NCI-H1694 (cell line): ENCODE results near the gene STARD6.
"Not testable (repeated sequence)": the region's sequence is repeated elsewhere in the genome, so short reads cannot be mapped to it uniquely, and the experiment has no call there.

Source experiments
- DNase-seq: peaks from one replicate; lab custom pipeline; 2025; lab: John Stamatoyannopoulos, UW

The STARD6 gene, protein sequence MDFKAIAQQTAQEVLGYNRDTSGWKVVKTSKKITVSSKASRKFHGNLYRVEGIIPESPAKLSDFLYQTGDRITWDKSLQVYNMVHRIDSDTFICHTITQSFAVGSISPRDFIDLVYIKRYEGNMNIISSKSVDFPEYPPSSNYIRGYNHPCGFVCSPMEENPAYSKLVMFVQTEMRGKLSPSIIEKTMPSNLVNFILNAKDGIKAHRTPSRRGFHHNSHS

DNA sequence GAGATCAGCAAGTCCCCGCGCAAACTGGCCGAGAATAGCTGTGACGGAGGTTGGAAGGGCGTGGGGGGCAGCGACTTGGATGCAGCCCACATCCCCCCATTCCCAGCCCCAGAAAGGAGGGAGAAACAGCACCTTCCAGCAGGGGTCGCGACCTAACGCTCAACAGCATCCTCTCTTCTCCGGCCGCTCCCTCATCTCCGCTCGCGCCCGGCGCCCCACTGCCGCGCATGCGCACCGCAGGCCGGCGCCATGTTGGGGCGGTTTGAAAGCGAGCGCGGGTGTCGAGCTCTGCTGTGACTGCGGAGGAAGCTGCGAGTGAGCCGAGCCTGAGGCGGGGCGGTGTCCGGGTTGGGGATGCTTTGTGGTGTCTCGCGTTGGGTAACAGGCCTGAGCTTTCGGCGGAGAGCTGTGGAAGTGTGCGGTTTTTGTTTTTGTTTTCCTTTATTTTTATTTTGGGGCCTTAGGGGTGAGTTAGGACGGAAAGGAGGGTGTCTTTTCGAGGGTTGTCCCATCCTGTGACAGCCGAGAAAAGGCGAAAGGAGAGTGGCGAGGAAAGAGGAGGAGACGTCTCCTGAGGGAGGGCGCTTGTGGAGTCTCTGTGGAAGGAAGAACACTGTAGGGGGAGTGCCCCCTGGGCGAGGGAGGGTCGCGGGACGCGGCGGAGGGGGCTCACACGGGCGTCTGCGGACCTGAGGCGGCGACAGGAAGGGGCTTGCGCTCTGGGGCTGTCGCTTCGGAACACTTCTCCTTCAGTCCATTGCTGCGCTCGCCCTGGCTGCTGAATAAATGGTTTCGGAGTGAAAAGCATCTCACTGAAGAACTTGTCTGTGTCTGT lies at the start of gene STARD6, which contains the start of gene C18orf54:
Gene STARD6 (minus strand): TSS at position 199 of the 835 bp plus-strand sequence. CDS start 3,285 bp downstream, outside the sequence.
Gene C18orf54 (plus strand): TSS at position 247 of the 835 bp plus-strand sequence. CDS start 2,667 bp downstream, outside the sequence.
- peak; percentile 59 for DNase-seq

DNA sequence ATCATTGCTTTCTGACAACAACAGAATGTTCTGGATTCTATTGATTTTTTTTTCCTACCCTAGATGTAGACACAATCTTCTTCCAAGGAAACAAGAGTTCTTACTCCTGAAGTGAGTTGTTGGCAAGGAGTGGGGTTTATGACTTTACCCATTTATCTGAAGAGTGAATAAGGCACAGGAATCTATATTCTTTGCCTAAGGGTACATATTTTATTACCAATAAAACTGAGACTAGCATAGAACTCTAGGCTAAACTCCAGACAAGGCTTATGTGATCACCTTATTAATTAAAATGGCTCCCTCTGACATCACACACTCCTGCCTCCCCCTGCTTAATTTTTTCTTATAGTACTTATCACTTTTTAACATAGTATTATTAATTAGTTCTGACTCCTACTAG lies 47.6 kb upstream of the STARD6 start:
- no peak for DNase-seq

DNA sequence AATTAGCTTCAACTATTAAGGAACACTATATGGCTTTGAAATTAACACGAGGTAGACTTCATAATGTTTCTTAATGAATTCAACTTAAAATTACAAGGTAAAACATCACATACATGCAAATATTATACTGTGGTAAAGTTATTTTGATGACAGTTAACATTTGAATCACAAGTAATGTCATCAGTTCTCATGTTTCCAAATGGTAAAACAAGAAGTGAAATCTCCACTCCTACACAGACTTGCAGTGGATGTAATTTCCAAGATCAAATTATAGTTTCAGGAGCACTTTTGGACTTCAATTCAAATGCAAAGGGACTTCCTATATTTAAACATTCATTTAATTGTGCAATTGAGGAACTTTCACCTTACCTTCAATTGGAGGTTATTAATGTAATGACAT lies 39.1 kb upstream of the STARD6 start:
- DNase-seq = no peak

DNA sequence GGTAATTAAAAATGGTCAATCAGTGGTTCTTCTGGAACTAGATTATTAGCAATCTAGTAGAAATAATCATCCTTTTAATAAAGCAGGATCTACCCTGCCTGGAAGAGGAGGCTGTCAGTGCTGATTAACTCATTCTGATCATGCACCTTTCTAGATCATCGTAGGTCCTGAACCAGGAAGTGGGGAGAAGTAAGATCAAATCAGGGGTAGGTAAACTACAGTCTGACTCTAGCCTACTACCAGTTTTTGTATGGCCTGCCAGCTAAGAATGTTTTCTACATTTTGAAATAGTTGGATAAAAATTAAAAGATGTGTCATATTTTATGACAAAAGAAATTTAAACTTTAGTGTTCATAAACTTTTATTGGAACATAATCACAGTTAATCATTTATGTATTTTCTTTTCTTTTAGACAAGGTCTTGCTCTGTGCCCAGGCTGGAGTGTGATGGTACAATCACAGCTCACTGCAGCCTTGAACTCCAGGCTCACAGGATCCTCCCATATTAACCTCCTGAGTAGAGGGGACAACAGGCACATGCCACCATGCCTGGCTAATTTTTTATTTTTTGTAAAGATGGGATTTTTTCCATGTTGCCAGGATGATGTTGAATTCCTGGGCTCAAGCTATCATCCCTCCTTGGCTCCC lies 36.1 kb upstream of the STARD6 start:
- no peak for DNase-seq

DNA sequence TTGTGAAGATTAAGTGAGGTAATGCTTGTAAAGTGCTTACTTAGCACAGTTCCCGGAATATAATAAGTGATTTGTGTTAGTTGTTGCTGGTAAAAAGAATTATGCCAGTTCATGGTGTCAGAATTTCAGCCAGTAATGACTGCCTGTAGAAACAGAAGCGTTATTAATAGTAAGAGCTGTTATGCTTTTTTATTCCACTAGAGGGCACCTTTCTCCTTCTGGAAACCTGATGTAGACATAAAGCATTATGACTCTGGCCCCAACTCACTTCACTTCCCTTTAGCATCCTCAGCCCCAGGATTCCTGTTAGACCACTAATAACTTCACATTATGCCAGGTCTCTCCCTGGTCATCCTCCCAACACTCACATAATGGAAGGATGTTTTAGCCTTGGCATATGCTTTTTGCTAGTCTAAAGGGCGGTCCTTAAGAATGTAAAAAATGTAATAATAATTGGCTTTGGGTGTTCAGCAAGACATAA lies 34.9 kb upstream of the STARD6 start:
- peak; percentile 82 for DNase-seq

DNA sequence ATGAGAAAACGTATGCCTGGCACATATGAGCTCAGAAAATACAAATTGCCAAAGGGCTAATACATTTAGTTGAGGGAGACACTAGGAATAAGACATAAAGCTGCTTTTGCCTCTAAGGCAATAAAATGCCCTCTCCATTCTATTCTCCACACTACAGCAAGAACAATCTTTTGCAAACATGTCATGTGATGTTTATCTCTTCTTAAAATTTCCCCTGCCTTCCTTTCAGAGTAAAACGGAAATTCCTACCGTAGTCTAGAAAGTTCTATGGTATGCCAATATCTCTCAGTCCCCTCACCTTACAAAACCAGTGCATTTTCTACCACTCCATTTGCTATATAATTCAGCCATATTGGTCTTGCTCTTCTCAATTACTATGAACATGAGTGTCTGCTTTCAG lies 33.2 kb upstream of the STARD6 start:
- no peak for DNase-seq

DNA sequence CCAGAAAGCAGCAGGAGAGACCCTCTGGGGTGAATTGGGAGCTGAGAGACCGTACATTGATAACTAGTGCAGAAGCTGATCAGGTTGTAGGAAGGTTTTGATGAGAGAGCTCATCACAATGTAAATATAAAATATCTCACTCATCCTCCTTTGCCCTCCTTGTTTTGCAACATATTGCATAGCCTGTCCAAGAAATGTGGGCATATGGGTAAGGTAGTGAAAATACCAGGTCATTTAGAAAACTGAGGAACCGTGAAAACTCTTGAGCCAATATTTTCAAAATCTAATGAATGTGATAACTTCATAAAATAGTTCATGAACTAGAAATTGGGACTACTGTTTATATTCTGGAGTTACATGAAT lies 31.5 kb upstream of the STARD6 start:
- DNase-seq = no peak

DNA sequence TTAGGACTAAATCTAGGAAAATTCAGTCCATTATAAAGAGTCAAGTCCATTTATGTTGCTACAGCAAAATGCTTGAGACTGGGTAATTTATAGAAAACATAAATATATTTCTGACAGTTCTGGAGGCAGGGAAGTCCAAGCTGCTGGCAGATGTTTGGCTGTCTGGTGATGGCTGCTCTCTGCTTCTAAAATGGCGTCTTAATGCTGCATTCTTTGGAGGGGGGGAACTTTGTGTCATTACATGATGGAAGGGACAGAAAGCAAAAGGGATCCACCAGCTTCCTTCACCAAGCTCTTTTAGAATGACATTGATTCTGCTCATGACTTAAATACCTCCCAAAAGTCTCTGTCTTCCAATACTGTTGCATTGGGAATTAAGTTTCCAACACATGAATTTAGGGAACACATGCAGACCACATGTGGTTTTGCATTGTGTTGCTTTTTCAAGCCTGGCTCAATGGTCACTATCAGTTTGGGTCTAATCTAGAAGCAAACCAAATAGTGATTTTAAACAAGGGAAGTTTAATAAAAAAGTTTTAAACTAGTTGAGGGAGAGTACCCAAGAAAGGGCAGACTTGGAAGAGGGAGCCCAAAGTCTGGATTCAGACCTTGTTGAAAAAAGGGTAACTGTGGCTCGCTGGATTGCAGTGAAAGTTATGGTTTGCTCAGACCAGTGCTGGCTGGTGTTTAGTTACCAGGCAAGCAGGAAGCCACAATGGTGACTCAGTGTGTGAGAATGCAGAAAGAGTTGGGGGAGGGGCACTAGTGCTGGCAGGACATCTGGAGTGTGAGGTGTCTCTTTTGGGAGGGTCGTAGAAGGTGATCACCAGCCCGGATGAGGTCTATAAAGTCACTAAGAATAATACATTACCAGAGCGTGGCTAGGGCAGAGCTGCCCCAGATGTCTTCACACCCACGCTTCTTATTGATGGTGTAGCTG lies 30.8 kb upstream of the STARD6 start:
- no peak for DNase-seq

DNA sequence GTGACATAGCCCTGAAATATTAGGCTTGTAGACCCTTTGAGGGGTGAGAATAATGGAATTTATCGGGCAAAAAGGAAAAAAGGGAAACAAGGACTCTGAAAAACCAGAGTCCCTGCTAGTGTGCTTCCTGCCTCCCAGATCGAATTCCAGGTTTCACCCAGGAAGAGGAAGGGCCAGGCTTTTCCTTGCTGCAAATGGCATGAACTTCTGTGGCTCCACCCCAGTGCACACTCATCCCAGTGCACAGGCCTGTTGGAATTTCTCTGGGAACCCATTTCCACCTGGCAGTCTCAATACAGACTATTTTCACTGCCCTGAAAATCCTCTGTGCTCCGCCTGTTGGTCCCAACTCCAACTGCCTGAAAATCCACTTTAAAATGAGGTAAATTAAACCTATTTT lies 30.0 kb upstream of the STARD6 start:
- DNase-seq = no peak

DNA sequence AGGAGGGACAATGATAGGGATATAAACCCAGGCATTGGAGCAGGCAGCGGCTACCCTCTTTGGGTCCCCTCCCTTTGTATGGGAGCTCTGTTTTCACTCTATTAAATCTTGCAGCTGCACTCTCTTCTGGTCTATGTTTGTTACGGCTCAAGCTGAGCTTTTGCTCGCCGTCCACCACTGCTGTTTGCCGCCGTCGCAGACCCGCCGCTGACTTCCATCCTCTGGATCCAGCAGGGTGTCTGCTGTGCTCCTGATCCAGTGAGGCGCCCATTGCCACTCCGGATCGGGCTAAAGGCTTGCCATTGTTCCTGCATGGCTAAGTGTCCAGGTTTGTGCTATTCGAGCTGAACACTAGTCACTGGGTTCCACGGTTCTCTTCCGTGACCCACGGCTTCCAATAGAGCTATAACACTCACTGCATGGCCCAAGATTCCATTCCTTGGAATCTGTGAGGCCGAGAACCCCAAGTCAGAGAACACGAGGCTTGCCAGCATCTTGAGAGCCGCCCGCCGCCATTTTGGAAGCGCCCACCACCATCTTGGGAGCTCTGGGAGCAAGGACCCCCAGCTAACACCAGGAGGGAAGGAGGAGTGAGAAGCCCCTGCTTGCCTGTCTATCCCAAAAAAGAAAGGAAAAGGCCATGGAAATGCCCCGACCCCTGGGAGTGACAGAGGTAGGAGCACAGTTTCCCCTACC lies 29.3 kb upstream of the STARD6 start:
- DNase-seq = not testable (repeated sequence)

DNA sequence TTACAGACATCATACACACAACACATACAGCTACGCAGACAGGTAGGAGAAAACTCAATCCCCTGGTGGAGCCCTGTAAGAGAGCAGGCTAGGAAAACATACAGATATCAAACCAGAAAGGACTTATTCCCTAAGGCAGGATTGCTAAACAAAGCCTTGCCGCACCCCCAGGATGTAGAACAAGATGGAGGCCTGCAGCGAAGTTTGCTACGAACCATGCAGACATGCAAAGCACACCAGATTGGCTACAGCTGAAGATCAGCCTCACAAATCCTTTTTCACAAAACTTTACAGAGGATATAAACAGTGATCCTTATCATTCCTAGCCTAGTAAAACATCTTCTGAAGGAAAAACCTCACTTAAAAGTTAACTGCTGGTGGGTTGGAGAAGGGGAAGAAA lies 28.4 kb upstream of the STARD6 start:
- no peak for DNase-seq

DNA sequence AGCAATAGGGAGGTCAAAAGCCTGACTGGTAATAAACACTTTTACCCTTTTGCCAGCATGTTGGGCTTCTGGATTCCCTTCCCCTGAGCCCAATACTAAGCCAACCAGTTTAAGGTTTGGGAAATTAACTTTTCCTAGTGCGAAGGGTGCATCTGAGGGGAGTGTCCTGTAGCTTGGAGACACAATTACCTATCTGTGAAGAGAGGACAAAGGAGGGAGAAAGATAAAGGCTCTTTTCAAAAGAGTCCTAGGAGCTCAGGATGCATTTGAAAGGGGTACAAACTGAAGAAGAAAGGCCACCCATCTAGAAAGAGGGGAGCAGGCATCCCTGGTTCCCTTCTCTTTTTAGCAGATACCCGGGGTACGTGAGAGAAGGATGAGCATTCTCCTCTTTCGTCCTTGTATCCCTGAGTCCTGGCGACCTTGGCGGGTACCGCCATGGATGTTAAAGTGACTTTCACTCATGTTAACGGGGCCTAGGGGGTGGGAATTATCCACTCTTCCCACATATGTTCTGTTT lies 25.1 kb upstream of the STARD6 start:
- no peak for DNase-seq

DNA sequence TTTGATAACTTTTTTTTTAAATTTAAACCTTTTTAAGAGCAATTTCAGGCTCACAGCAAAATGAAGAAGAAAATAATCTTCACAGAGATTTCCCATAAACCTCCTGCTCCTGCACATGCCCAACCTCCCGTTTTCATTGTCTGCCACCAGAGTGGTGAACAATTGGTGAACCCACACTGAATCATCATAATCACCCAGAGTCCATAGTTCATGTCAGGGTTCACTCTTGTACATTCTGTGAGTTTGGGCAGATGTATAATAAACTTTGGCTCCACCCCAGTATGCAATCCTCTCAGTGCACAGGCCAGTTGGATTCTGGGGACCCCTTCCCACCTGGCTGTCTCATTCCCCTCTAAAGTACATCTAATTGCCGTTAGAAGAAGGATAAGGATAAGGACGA lies 24.4 kb upstream of the STARD6 start:
- no peak for DNase-seq

DNA sequence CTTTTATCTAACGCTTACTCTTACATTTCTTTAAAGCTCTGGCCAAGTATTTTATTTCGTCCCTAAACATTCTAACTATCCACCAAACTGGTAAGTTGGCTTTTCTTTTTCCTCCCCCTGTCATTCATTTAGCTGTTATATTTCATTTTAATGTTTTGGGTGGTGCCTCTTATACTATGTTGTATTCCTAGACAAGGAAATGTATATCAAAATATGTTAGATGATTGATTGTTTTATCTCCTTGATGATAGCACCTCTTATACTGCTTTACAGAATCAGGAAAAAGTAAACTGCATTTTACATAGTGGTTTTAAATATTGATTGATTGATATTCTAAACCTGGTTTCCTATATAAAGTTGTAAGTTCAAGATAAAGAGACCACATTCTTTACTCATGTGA lies 24.0 kb upstream of the STARD6 start:
- DNase-seq = no peak

DNA sequence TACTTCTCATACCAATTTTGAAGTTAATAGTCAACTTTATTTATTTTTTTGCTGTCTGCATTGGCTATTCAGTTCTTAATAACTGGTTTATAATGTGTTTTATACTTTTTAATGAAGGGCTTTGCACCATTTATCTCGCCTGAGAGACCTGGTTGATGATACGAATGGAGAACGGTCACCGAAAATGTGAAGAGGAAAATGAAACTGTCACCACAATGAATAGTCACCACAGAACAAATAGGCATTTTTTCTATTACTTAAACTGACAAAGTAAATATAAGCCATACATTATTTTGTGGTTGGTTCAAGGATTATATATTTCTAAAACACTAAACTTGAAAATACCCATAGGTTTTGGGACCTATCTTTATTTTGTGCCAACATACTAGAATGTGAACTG lies 20.4 kb upstream of the STARD6 start:
- no peak for DNase-seq

DNA sequence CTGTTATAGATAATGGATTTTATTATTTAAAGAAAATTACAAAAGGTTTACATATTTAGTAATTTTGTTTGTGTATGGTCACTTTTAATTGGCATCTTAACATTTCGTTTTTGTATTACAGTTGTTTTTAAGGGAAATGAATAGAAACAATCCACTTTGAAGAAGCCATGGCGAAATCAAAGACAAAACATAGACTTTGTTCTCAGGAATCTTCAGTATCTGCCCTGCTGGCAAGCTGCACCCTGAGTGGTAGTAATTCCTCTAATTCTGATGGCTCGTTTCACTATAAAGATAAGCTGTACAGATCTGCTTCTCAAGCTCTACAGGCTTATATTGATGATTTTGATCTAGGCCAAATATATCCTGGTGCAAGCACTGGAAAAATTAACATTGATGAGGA lies 2.7 kb upstream of the STARD6 start:
- DNase-seq = no peak

DNA sequence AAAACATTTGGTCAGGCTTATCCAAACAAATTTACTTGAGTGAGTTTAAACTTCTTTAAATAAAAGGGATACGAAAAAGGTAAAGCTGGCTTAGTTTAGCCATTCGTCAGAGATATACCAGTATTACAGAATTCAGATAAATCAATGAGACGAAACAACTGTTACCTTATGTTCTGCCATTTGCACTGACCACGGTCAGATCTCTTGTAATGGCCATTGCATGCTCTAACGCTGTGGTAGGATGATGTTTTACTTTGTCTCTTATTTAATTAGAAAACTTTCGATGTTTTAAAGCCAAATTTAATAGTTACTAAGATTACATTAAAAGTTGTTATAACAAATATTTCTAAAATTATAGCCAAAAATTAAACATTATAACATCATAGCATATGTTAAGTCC lies 1.6 kb upstream of the STARD6 start:
- DNase-seq = no peak

DNA sequence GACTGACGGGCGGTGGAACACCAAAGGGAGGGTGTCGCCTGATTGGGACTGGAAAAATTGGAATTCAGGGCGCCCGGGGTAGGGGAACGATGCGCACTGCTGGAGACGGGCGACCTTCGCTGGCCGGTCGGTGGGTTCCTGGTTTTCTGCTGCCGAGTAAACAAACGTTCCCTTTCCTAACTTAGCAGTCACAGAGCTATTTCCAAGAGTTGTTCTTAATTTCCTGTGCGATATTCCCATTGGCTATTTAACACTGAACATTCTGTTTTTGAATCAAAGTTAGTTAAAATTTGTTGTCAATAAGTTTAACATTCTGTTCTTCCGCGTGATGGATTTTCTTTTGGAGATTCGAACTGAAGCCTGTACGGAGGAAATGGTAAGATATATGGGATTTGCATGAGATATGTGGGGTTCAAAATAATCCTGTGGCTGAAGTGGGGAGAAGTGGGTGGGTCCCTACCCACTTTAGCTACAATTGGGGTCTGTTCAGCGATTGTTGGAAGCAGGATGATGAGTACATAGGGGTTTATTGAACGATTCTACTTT lies 910 bp upstream of the STARD6 start:
- DNase-seq = no peak

DNA sequence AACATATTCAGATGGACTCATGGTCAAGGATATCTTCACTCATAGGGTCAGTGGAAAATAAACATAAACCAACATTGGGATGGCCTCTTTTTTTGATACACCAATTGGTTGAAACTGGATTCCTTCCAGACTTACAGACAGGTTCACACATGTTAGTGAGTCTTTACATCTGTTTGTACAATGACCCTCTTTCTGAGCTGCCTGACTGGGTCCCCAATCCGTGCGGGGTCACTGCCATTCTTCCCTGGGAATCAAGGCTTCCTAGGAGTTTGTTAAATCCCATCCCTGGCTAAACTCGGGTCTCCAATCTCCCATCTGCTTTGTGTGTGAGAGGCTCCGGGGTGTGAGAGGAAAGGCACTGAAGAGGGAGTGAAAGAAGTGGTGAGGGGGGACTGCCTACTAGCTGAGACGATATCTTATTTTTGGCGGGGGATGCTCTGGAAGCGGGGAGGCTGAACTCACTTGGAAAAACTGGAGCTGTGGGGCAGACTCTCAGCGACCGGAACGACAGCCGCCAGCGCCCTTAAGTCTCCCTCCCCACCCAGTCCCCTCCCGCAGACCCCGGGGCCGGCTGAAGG lies 487 bp downstream of the STARD6 start:
- DNase-seq = peak; percentile 16

DNA sequence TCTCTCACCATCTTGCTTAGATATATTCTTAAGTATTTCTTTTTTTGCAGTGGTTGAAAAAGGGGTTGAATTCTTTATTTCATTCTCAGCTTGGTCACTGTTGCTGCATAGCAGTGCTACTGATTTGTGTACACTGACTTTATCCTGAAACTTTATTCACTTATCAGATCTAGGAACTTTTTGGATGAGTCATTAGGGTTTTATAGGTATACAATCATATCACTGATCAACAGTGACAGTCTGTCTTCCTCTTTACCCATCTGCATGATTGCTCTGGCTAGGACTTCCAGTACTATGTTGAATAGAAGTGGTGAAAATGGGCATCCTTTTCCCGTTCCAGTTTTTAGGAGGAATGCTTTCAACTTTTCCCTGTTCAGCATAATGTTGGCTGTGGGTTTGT lies 6.5 kb downstream of the STARD6 start:
- DNase-seq = no peak
